Glutamatergic neuron (in vitro differentiated cells): ENCODE measurements around the gene ADGRF1. TPM values are rescaled to one million over a fixed set of nuclear protein-coding genes. Genes with fewer than 3 reads are reported as not detected.

Experiments
- DNase-seq: peaks from one replicate; pipeline ENCODE4 v3.0.0; 2022
- H3K27ac Mint-ChIP-seq: one replicate; pipeline ENCODE4 v1.8.0; 2020; ENCODE audit warnings: mild to moderate bottlenecking, mixed read lengths, inconsistent platforms; ENCODE audit not compliant: unreplicated experiment
- H3K27me3 Mint-ChIP-seq: one replicate; pipeline ENCODE4 v1.8.0; 2020; ENCODE audit warnings: mild to moderate bottlenecking, moderate library complexity, mixed read lengths, inconsistent platforms; ENCODE audit not compliant: unreplicated experiment
- H3K36me3 Mint-ChIP-seq: one replicate; pipeline ENCODE4 v1.8.0; 2020; ENCODE audit warnings: mild to moderate bottlenecking, mixed read lengths, inconsistent platforms; ENCODE audit not compliant: unreplicated experiment
- H3K4me1 Mint-ChIP-seq: one replicate; pipeline ENCODE4 v1.8.0; 2020; ENCODE audit warnings: mild to moderate bottlenecking, low read depth, mixed read lengths, inconsistent platforms; ENCODE audit not compliant: unreplicated experiment
- H3K4me3 Mint-ChIP-seq: one replicate; pipeline ENCODE4 v1.8.0; 2020; ENCODE audit warnings: mild to moderate bottlenecking, mixed read lengths, inconsistent platforms; ENCODE audit not compliant: unreplicated experiment
- H3K9me3 Mint-ChIP-seq: one replicate; pipeline ENCODE4 v1.8.0; 2020; ENCODE audit warnings: mild to moderate bottlenecking, moderate library complexity, mixed read lengths, inconsistent platforms; ENCODE audit not compliant: unreplicated experiment
- total RNA-seq: library from RNA; stranded (reverse); fragmentation: NEBNext Ultra II Directional; extraction: Animal tissue kit (Norgen Biotek cat#: 25700); gene quantifications from one replicate; pipeline ENCODE4 v1.2.1, GENCODE V29; 2021; ENCODE audit not compliant: unreplicated experiment
- TF ChIP-seq, protein P1 (sequence below): fragments of 200-600 bp; sonication (generic); IDR thresholded peaks from one replicate; pipeline ENCODE4 v1.5.0; 2021; ENCODE audit not compliant: partially characterized antibody, unreplicated experiment

ADGRF1 gene
- total RNA-seq, 1 donor from 2014 or later: not detected

DNA sequence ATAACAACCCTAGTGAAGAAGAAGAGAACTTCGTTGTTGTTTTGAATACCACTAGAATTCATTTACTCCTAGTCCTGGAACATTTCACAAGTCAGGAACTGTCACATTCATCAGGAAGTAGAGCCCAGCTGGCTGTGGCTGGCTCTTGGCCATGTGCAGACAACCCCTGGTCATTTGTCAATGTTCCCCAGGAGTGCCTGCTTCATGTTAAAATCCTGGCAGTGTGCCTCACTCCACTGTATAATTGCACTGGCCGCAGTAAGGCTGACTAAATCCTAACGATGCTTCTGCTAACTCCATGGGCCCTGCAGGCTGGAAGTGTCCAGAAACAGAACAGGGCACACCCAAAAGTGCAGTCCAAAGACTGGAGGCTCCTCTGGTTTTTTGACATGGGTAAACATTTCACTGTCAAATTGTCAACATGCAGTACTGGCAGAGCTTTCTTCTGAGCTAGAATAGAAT lies 41.5 kb upstream of the ADGRF1 start:
- H3K36me3 Mint-ChIP-seq: no peaks in the 10 kb centered on the region
- no peaks in the 10 kb centered on the region for H3K4me1 Mint-ChIP-seq
- H3K9me3 Mint-ChIP-seq: peaks cover 2% of the 10 kb centered on the region
- H3K27ac Mint-ChIP-seq: no peak overlapping the region
- no peak for DNase-seq
- peaks cover 2% of the 10 kb centered on the region for H3K27me3 Mint-ChIP-seq
- TF ChIP-seq, protein P1, sequence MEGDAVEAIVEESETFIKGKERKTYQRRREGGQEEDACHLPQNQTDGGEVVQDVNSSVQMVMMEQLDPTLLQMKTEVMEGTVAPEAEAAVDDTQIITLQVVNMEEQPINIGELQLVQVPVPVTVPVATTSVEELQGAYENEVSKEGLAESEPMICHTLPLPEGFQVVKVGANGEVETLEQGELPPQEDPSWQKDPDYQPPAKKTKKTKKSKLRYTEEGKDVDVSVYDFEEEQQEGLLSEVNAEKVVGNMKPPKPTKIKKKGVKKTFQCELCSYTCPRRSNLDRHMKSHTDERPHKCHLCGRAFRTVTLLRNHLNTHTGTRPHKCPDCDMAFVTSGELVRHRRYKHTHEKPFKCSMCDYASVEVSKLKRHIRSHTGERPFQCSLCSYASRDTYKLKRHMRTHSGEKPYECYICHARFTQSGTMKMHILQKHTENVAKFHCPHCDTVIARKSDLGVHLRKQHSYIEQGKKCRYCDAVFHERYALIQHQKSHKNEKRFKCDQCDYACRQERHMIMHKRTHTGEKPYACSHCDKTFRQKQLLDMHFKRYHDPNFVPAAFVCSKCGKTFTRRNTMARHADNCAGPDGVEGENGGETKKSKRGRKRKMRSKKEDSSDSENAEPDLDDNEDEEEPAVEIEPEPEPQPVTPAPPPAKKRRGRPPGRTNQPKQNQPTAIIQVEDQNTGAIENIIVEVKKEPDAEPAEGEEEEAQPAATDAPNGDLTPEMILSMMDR: no peak
- no peak overlapping the region for H3K4me3 Mint-ChIP-seq

DNA sequence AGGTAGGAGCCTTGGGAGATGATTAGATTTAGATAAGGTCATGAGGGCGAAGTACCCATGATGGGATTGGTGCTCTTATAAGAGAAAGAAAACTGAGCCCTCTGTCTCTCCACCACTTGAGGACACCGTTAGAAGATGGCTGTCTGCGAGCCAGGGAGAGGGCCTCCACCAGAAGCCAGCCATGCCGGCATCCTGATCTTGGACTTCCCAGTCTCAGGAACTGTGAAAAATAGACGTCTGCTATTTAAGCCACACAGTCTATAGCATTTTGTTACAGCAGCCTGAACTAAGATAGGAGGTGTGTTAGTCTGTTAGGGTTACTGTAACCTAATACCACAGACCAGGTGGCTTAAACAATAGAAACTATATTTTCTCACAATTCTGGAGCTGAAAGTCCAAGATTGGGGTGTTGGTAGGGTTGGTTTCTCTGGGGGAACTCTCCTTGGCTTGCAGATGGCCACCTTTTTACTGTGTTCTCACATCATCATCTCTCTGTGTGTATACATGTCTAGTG lies 38.0 kb upstream of the ADGRF1 start:
- Mint-ChIP-seq H3K9me3 (peaks cover under 1% of the 10 kb centered on the region), H3K27ac (no peak overlapping the region), H3K4me3 (no peak overlapping the region), H3K4me1 (no peaks in the 10 kb centered on the region), H3K36me3 (no peaks in the 10 kb centered on the region), H3K27me3 (peaks cover 2% of the 10 kb centered on the region)
- DNase-seq: no peak
- TF ChIP-seq, protein P1: no peak

DNA sequence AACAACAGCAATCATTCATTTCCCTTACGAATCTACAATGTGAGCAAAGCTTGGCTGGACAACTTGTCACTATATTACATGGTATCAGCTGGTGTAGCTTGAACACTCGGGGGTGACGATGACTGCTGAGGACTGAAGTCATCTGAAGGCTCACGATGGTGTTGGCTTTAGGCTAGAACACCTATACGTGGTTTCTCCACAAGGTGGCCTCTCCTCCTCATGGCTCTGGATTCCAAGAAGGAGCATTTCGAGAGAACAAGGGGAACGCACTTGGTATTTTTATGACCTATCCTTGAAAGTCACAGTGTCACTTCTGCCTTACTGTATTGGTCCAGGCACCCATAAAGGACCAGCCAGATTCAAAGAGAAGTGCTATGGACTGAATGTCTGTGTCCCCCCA lies 37.5 kb upstream of the ADGRF1 start:
- no peak overlapping the region for H3K27ac Mint-ChIP-seq
- TF ChIP-seq, protein P1: no peak
- H3K36me3 Mint-ChIP-seq: no peaks in the 10 kb centered on the region
- H3K9me3 Mint-ChIP-seq: peaks cover 2% of the 10 kb centered on the region
- no peaks in the 10 kb centered on the region for H3K27me3 Mint-ChIP-seq
- no peak for DNase-seq
- no peaks in the 10 kb centered on the region for H3K4me1 Mint-ChIP-seq
- H3K4me3 Mint-ChIP-seq: no peak overlapping the region

DNA sequence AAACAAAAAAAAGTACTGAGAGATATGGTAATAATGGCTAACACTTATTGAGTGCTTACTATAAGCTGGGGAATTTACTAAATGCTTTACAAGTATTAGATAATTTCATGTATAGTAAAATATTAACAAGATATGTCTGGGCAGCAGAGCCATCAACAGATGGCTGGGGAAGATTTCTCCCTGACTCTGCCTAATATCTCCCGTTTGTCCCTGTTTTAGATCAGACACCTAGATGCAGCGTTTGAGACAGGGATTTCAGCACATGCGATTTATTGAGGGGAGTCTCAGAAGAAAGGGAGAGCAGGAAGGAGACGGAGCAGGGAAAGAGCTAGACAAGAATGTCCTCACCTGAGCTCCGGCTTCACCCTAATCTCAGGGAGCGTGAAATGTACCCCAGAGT lies 36.9 kb upstream of the ADGRF1 start:
- Mint-ChIP-seq H3K27ac (no peak overlapping the region), H3K27me3 (no peaks in the 10 kb centered on the region), H3K36me3 (no peaks in the 10 kb centered on the region), H3K9me3 (peaks cover 2% of the 10 kb centered on the region), H3K4me1 (no peaks in the 10 kb centered on the region), H3K4me3 (no peak overlapping the region)
- no peak for DNase-seq
- TF ChIP-seq, protein P1: no peak

DNA sequence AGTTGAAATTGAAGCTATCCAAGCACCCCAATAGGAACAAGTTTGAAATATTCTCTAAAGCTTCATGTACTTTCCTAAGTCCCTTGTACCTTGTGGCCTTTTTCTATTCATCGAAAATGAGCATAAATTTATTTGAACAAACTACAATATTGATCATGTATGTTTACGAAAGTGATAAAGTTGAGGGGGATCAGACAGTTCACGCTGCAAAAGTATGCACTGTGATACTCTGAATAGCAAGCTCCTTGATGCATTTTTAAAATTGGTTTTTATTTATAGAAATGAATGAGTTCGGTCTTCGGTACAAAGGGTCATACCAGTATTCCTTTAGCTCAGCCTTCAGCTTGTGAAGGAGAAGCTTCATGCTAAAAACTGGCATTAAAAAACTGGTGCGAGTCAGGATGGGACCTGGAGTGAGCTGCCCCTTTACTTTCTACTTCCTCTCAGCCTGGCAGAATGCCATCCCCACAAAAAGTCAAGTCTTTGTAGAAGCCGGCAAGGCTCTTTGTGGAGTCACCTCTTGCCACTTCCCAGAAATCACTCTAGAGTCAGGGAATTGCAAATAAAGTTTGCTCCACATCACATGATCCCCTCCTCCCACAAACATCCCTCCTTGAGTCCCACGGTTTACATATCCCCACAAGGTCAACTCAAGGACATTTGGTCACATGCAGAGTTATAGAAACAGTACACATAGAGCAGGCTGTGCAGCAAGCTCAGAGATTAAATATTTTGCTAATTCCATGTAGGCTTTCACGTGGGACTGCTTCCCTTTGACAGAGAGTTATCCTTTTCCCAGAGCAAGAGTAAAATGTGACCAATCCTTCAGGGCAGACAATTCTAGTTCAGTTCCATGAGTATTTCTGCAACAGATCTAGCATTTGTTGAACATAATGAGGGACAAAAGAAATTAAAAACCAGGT lies 34.6 kb upstream of the ADGRF1 start:
- Mint-ChIP-seq H3K9me3 (peaks cover 2% of the 10 kb centered on the region), H3K4me1 (no peaks in the 10 kb centered on the region), H3K27me3 (no peaks in the 10 kb centered on the region), H3K36me3 (no peaks in the 10 kb centered on the region), H3K27ac (no peak overlapping the region), H3K4me3 (no peak overlapping the region)
- TF ChIP-seq, protein P1: no peak
- no peak for DNase-seq
